K562 (cell line): ENCODE measurements around the gene DCUN1D3. TPM values are rescaled to one million over a fixed set of nuclear protein-coding genes. Genes with fewer than 3 reads are reported as not detected.

Experiments
- KDM2B ChIP-seq: fragments of 250-450 bp; sonication (Bioruptor Pico); IDR thresholded peaks from 2 replicates; pipeline ENCODE4 v1.8.0; 2021; ENCODE audit warnings: mild to moderate bottlenecking, moderate library complexity
- NFYB ChIP-seq: IDR thresholded peaks from 2 replicates; pipeline ENCODE4 v1.6.1; 2011; ENCODE audit warnings: mild to moderate bottlenecking, moderate library complexity; ENCODE audit not compliant: insufficient read length; ENCODE audit errors: extremely low read depth
- RBM34 ChIP-seq: fragments of 200-400 bp; formaldehyde crosslinking; IDR thresholded peaks from 2 replicates; pipeline ENCODE4 v1.6.1; 2018; ENCODE audit warnings: low read length, borderline replicate concordance; ENCODE audit not compliant: insufficient read depth
- YY1 ChIP-seq, 3 experiments: IDR thresholded peaks; 2 replicates each; pipeline ENCODE4 v1.6.1; 2011; ENCODE audit warnings: low read length in 2 of 3, mild to moderate bottlenecking in 2 of 3, moderate library complexity in 2 of 3, borderline replicate concordance in 1 of 3, control low read depth in 1 of 3, low read depth in 1 of 3; ENCODE audit not compliant: insufficient read depth in 3 of 3, insufficient replicate concordance in 2 of 3, control insufficient read depth in 1 of 3, insufficient read length in 1 of 3; ENCODE audit errors: extremely low read depth in 1 of 3
- ZNF263 ChIP-seq: sonication (generic); formaldehyde crosslinking; IDR thresholded peaks from 2 replicates; pipeline ENCODE4 v1.8.0; 2022; ENCODE audit warnings: mild to moderate bottlenecking, missing genetic modification reagents, borderline replicate concordance
- ZNF3 ChIP-seq: fragments of 250-450 bp; sonication (Bioruptor Pico); IDR thresholded peaks from 2 replicates; pipeline ENCODE4 v1.5.0; 2021; ENCODE audit warnings: mild to moderate bottlenecking, moderate library complexity
- ZNF780A ChIP-seq: fragments of 250-450 bp; sonication (Bioruptor Pico); IDR thresholded peaks from 2 replicates; pipeline ENCODE4 v1.5.0; 2021; ENCODE audit warnings: mild to moderate bottlenecking
- polyA plus RNA-seq, 8 experiments: library from polyadenylated mRNA; depleted of rRNA in 4 of 8; stranded (reverse) in 5 of 8; unstranded in 3 of 8; fragments of >200 nt; fragmentation: Nextera tagmentation in 2 of 8; fragmentation: Illumina TruSeq in 1 of 8; extraction: Ambion mirVana in 2 of 8; extraction: Trizol in 1 of 8; gene quantifications; 2 replicates each; pipeline versions ENCODE4 v1.2.1 to v1.2.3, GENCODE V29; 2011 to 2014; ENCODE audit warnings: inconsistent platforms in 1 of 8, missing spikeins in 1 of 8
- total RNA-seq, 7 experiments: library from RNA; depleted of rRNA in 6 of 7; stranded (reverse); fragments of >200 nt in 6 of 7; fragmentation: Illumina TruSeq in 2 of 7; extraction: Trizol in 2 of 7; gene quantifications; 2 replicates each; pipeline versions ENCODE4 v1.2.1 to v1.2.3, GENCODE V29; 2011 to 2021; ENCODE audit warnings: low replicate concordance in 1 of 7
- TF ChIP-seq, protein P1 (sequence below): IDR thresholded peaks from 3 replicates; pipeline ENCODE4 v1.6.1; 2011; ENCODE audit warnings: borderline replicate concordance, mild to moderate bottlenecking, moderate library complexity; ENCODE audit not compliant: insufficient read length; ENCODE audit errors: extremely low read depth
- TF ChIP-seq, protein P2 (sequence below): IDR thresholded peaks from 2 replicates; pipeline ENCODE4 v1.6.1; 2012; ENCODE audit warnings: low read depth, low read length, improper control_type of control experiment, borderline replicate concordance
- TF ChIP-seq, protein P3 (sequence below): IDR thresholded peaks from 2 replicates; pipeline ENCODE4 v1.6.1; 2016; ENCODE audit warnings: missing genetic modification characterization, missing compliant biosample characterization
- TF ChIP-seq, protein P4 (sequence below): sonication (generic); formaldehyde crosslinking; IDR thresholded peaks from 2 replicates; pipeline ENCODE4 v1.8.0; 2023; ENCODE audit warnings: missing genetic modification reagents, mild to moderate bottlenecking, borderline replicate concordance

DCUN1D3 gene
- total and polyA plus RNA-seq, 9 of the 15 experiments (the other 6 are each of a cell fraction or from before 2014, with no cell fraction given): 1.0 to 4.7 (median 2.2) TPM

DNA sequence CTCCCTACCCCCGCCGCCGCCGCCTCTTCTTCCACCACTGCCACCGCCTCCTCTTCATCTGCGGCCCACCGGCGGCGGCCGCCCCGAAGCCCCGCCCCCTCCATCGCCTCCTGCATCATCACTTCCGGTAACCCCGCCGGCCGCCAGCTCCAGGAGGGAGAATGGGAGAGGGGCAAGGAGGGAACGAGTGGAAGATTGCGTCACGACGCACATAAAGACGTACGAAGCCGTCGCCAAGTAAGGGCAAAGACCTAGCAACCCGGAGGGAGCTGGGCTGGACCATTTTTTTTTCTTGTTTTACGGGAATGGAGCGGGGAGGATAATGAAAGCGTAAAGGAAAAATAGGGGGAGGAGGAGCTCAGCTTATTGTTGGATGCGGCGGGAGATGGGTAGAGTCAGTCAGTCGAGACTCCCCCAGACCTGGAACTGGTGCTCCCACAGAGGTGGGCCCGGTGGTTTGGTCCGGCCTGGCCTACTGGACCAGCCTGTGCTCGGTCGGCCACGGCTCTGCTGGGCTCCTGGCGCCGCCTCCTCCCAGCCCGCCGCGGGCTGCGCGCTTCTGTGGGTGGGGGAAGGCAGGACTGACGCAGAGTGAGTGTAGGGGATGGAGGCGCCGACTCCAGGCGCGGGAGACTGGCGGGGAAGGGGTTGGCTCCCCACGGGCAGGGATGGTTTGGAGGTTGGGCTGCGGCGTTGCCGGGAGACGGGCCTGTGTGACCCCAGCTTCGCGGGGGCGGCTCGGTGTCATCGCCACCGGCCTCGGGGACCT lies at the start of gene DCUN1D3, which contains the start of gene LYRM1 (continued):
- TF ChIP-seq, protein P1, sequence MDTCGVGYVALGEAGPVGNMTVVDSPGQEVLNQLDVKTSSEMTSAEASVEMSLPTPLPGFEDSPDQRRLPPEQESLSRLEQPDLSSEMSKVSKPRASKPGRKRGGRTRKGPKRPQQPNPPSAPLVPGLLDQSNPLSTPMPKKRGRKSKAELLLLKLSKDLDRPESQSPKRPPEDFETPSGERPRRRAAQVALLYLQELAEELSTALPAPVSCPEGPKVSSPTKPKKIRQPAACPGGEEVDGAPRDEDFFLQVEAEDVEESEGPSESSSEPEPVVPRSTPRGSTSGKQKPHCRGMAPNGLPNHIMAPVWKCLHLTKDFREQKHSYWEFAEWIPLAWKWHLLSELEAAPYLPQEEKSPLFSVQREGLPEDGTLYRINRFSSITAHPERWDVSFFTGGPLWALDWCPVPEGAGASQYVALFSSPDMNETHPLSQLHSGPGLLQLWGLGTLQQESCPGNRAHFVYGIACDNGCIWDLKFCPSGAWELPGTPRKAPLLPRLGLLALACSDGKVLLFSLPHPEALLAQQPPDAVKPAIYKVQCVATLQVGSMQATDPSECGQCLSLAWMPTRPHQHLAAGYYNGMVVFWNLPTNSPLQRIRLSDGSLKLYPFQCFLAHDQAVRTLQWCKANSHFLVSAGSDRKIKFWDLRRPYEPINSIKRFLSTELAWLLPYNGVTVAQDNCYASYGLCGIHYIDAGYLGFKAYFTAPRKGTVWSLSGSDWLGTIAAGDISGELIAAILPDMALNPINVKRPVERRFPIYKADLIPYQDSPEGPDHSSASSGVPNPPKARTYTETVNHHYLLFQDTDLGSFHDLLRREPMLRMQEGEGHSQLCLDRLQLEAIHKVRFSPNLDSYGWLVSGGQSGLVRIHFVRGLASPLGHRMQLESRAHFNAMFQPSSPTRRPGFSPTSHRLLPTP: no peak
- TF ChIP-seq, protein P2, sequence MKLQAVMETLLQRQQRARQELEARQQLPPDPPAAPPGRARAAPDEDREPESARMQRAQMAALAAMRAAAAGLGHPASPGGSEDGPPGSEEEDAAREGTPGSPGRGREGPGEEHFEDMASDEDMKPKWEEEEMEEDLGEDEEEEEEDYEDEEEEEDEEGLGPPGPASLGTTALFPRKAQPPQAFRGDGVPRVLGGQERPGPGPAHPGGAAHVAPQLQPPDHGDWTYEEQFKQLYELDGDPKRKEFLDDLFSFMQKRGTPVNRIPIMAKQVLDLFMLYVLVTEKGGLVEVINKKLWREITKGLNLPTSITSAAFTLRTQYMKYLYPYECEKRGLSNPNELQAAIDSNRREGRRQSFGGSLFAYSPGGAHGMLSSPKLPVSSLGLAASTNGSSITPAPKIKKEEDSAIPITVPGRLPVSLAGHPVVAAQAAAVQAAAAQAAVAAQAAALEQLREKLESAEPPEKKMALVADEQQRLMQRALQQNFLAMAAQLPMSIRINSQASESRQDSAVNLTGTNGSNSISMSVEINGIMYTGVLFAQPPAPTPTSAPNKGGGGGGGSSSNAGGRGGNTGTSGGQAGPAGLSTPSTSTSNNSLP: no peak
- peak in 1 of 3 experiments; percentile 38 for TF ChIP-seq YY1 (IDR thresholded peaks at IDR 0.05; ENCODE audit: borderline replicate concordance in 1 of 3, control insufficient read depth in 1 of 3, extremely low read depth in 1 of 3, insufficient read depth in 3 of 3, insufficient read length in 1 of 3, insufficient replicate concordance in 2 of 3, low read depth in 1 of 3, low read length in 2 of 3)
- no peak for TF ChIP-seq KDM2B (CRISPR knock-in tag)
- TF ChIP-seq ZNF263 (CRISPR knock-in tag): 0 out of 2 replicates have a peak, but pooled peaks have one; percentile 38
- no peak for TF ChIP-seq RBM34
- no peak for TF ChIP-seq ZNF780A
- TF ChIP-seq ZNF3 (CRISPR knock-in tag): no peak
- TF ChIP-seq NFYB: no peak
- TF ChIP-seq, protein P3, sequence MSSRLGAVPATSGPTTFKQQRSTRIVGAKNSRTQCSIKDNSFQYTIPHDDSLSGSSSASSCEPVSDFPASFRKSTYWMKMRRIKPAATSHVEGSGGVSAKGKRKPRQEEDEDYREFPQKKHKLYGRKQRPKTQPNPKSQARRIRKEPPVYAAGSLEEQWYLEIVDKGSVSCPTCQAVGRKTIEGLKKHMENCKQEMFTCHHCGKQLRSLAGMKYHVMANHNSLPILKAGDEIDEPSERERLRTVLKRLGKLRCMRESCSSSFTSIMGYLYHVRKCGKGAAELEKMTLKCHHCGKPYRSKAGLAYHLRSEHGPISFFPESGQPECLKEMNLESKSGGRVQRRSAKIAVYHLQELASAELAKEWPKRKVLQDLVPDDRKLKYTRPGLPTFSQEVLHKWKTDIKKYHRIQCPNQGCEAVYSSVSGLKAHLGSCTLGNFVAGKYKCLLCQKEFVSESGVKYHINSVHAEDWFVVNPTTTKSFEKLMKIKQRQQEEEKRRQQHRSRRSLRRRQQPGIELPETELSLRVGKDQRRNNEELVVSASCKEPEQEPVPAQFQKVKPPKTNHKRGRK: no peak
- TF ChIP-seq, protein P4, sequence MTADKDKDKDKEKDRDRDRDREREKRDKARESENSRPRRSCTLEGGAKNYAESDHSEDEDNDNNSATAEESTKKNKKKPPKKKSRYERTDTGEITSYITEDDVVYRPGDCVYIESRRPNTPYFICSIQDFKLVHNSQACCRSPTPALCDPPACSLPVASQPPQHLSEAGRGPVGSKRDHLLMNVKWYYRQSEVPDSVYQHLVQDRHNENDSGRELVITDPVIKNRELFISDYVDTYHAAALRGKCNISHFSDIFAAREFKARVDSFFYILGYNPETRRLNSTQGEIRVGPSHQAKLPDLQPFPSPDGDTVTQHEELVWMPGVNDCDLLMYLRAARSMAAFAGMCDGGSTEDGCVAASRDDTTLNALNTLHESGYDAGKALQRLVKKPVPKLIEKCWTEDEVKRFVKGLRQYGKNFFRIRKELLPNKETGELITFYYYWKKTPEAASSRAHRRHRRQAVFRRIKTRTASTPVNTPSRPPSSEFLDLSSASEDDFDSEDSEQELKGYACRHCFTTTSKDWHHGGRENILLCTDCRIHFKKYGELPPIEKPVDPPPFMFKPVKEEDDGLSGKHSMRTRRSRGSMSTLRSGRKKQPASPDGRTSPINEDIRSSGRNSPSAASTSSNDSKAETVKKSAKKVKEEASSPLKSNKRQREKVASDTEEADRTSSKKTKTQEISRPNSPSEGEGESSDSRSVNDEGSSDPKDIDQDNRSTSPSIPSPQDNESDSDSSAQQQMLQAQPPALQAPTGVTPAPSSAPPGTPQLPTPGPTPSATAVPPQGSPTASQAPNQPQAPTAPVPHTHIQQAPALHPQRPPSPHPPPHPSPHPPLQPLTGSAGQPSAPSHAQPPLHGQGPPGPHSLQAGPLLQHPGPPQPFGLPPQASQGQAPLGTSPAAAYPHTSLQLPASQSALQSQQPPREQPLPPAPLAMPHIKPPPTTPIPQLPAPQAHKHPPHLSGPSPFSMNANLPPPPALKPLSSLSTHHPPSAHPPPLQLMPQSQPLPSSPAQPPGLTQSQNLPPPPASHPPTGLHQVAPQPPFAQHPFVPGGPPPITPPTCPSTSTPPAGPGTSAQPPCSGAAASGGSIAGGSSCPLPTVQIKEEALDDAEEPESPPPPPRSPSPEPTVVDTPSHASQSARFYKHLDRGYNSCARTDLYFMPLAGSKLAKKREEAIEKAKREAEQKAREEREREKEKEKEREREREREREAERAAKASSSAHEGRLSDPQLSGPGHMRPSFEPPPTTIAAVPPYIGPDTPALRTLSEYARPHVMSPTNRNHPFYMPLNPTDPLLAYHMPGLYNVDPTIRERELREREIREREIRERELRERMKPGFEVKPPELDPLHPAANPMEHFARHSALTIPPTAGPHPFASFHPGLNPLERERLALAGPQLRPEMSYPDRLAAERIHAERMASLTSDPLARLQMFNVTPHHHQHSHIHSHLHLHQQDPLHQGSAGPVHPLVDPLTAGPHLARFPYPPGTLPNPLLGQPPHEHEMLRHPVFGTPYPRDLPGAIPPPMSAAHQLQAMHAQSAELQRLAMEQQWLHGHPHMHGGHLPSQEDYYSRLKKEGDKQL (CRISPR knock-in tag): no peak
